Astrocyte (in vitro differentiated cells and primary cell): ENCODE measurements around the gene RAP1GAP.

Experiments
- CTCF ChIP-seq: IDR thresholded peaks from 2 replicates; pipeline ENCODE4 v1.5.1; 2011; ENCODE audit warnings: low read depth, mild to moderate bottlenecking, inconsistent platforms, low read length, moderate library complexity; ENCODE audit not compliant: insufficient read depth
- EZH2 ChIP-seq: IDR thresholded peaks from 2 replicates; pipeline ENCODE4 v1.6.1; 2012; ENCODE audit warnings: mild to moderate bottlenecking, low read length, inconsistent platforms; ENCODE audit not compliant: insufficient read depth

GRCh38 chr1:21693732-21694131 lies 24.6 kb upstream of the RAP1GAP start:
- TF ChIP-seq CTCF (no peak), EZH2 (no peak)
